IMR-90 (cell line): ENCODE results near the gene PDS5B. TPM values are rescaled to one million over a fixed set of nuclear protein-coding genes. Genes with fewer than 3 reads are reported as not detected.
A peak's percentile ranks its signal among the peaks of the same experiment; 100 is the strongest.

Experiments
- ATAC-seq: fragments of 200-7000 bp; cut with Tn5 transposase; 2 replicates; pipeline ENCODE4 v1.9.1; 2020; ENCODE audit warnings: low read depth, mild to moderate bottlenecking, moderate library complexity
- BruUV-seq: library from RNA; stranded (reverse); fragments of 400-500 nt; replicated peaks from 2 replicates; lab custom pipeline; 2021; lab: Mats Ljungman, UMichigan
- CTCF ChIA-PET: fragments of 300-600 bp; formaldehyde crosslinking; extraction: SDS; loops from one replicate; lab custom pipeline; 2021; ENCODE audit warnings: antibody characterized with exemption; lab: Yijun Ruan, JAX
- POLR2A ChIA-PET: fragments of 300-600 bp; sonication (Branson Sonifier 250); formaldehyde crosslinking; loops from one replicate; lab custom pipeline; 2022; ENCODE audit warnings: antibody characterized with exemption; ENCODE audit not compliant: unreplicated experiment; lab: Charles Lee
- DNase-seq: peaks from one replicate; pipeline ENCODE4 v3.0.0; 2013
- H2AFZ ChIP-seq: replicated peaks from 2 replicates; pipeline ENCODE3; 2013; ENCODE audit warnings: low read length, mild to moderate bottlenecking; ENCODE audit not compliant: poor library complexity
- H2AK5ac ChIP-seq: 2 replicates; pipeline ENCODE4 v1.6.1; 2013; ENCODE audit warnings: low read depth, low read length, inconsistent platforms
- H2AK9ac ChIP-seq: replicated peaks from 2 replicates; pipeline ENCODE3; 2013; ENCODE audit warnings: mild to moderate bottlenecking, low read depth, low read length, moderate library complexity; ENCODE audit not compliant: poor library complexity
- H2BK120ac ChIP-seq: 2 replicates; pipeline ENCODE4 v1.6.1; 2013; ENCODE audit warnings: low read depth, low read length, inconsistent platforms
- H2BK15ac ChIP-seq: 3 replicates; pipeline ENCODE4 v1.6.1; 2013; ENCODE audit warnings: low read depth, low read length, inconsistent platforms
- H2BK20ac ChIP-seq: 2 replicates; pipeline ENCODE4 v1.6.1; 2013; ENCODE audit warnings: low read depth, mild to moderate bottlenecking, inconsistent platforms, low read length, moderate library complexity
- H2BK5ac ChIP-seq: 2 replicates; pipeline ENCODE4 v1.6.1; 2013; ENCODE audit warnings: mild to moderate bottlenecking, low read depth, low read length, inconsistent platforms; ENCODE audit not compliant: poor library complexity, severe bottlenecking
- H3K14ac ChIP-seq: replicated peaks from 2 replicates; pipeline ENCODE4 v1.6.1; 2013; ENCODE audit warnings: low read depth, low read length, inconsistent platforms
- H3K18ac ChIP-seq: 2 replicates; pipeline ENCODE4 v1.6.1; 2013; ENCODE audit warnings: low read depth, low read length, control low read depth
- H3K23ac ChIP-seq: 2 replicates; pipeline ENCODE4 v1.6.1; 2013; ENCODE audit warnings: low read depth, low read length, inconsistent platforms
- H3K27ac ChIP-seq: 2 replicates; pipeline ENCODE4 v1.5.1; 2013; ENCODE audit warnings: mild to moderate bottlenecking, control low read depth, low read length; ENCODE audit not compliant: insufficient read depth
- H3K27me3 ChIP-seq: 2 replicates; pipeline ENCODE4 v1.6.1; 2013; ENCODE audit warnings: low read length; ENCODE audit not compliant: control insufficient read depth, insufficient read depth
- H3K36me3 ChIP-seq: 2 replicates; pipeline ENCODE4 v1.6.1; 2013; ENCODE audit warnings: low read length, mixed read lengths; ENCODE audit not compliant: control insufficient read depth, insufficient read depth
- H3K4ac ChIP-seq: 2 replicates; pipeline ENCODE4 v1.6.1; 2013; ENCODE audit warnings: low read depth, low read length, inconsistent platforms
- H3K4me1 ChIP-seq: 2 replicates; pipeline ENCODE4 v1.6.1; 2013; ENCODE audit warnings: low read length, mixed read lengths; ENCODE audit not compliant: control insufficient read depth, insufficient read depth
- H3K4me2 ChIP-seq: 2 replicates; pipeline ENCODE4 v1.6.1; 2013; ENCODE audit warnings: low read depth, mild to moderate bottlenecking, control low read depth, low read length, moderate library complexity
- H3K4me3 ChIP-seq: 2 replicates; pipeline ENCODE4 v1.5.1; 2013; ENCODE audit warnings: low read depth, mild to moderate bottlenecking, control low read depth, low read length, moderate library complexity; ENCODE audit not compliant: insufficient read depth
- H3K56ac ChIP-seq: 2 replicates; pipeline ENCODE4 v1.6.1; 2013; ENCODE audit warnings: low read length, inconsistent platforms; ENCODE audit not compliant: insufficient read depth; ENCODE audit errors: extremely low read depth
- H3K79me1 ChIP-seq, 2 experiments: 2 replicates each; pipeline ENCODE4 v1.6.1; 2013; ENCODE audit warnings: low read length in 2 of 2, inconsistent platforms in 1 of 2, low read depth in 1 of 2
- H3K9ac ChIP-seq: 2 replicates; pipeline ENCODE4 v1.6.1; 2013; ENCODE audit warnings: low read depth, low read length, control low read depth
- H3K9me1 ChIP-seq: 2 replicates; pipeline ENCODE4 v1.6.1; 2013; ENCODE audit warnings: low read length, inconsistent platforms; ENCODE audit not compliant: insufficient read depth
- H3K9me3 ChIP-seq: 2 replicates; pipeline ENCODE4 v1.6.1; 2013; ENCODE audit warnings: low read length; ENCODE audit not compliant: control insufficient read depth, insufficient read depth
- H4K20me1 ChIP-seq: 2 replicates; pipeline ENCODE4 v1.6.1; 2013; ENCODE audit warnings: low read length, inconsistent platforms; ENCODE audit not compliant: insufficient read depth
- H4K5ac ChIP-seq: 2 replicates; pipeline ENCODE4 v1.6.1; 2013; ENCODE audit warnings: mild to moderate bottlenecking, low read depth, low read length, control low read depth
- H4K8ac ChIP-seq, 2 experiments: 2 replicates each; pipeline ENCODE4 v1.6.1; 2013; ENCODE audit warnings: low read depth in 2 of 2, low read length in 2 of 2, control low read depth in 1 of 2, inconsistent platforms in 1 of 2
- H4K91ac ChIP-seq: 2 replicates; pipeline ENCODE4 v1.6.1; 2013; ENCODE audit warnings: low read depth, low read length, inconsistent platforms; ENCODE audit not compliant: insufficient read depth
- BHLHE40 ChIP-seq: fragments of 150-350 bp; IDR thresholded peaks from 2 replicates; pipeline ENCODE4 v1.6.1; 2016; ENCODE audit warnings: mild to moderate bottlenecking, low read depth, low read length
- CEBPB ChIP-seq: IDR thresholded peaks from 2 replicates; pipeline ENCODE4 v1.6.1; 2012; ENCODE audit warnings: low read depth, low read length, improper control_type of control experiment
- CHD1 ChIP-seq: IDR thresholded peaks from 2 replicates; pipeline ENCODE4 v1.6.1; 2012; ENCODE audit warnings: low read depth, low read length, improper control_type of control experiment
- CTCF ChIP-seq: conservative IDR thresholded peaks from 2 replicates; pipeline ENCODE4 v1.5.1; 2012; ENCODE audit warnings: mild to moderate bottlenecking, low read depth, low read length, improper control_type of control experiment
- FOS ChIP-seq: fragments of 150-350 bp; IDR thresholded peaks from 2 replicates; pipeline ENCODE4 v1.6.1; 2016; ENCODE audit warnings: low read depth, low read length
- MAFK ChIP-seq: IDR thresholded peaks from 2 replicates; pipeline ENCODE4 v1.6.1; 2012; ENCODE audit warnings: low read depth, low read length, improper control_type of control experiment
- MAZ ChIP-seq: IDR thresholded peaks from 2 replicates; pipeline ENCODE4 v1.6.1; 2012; ENCODE audit warnings: low read depth, mild to moderate bottlenecking, low read length, improper control_type of control experiment, moderate library complexity, borderline replicate concordance
- MXI1 ChIP-seq: IDR thresholded peaks from 2 replicates; pipeline ENCODE4 v1.6.1; 2012; ENCODE audit warnings: low read depth, mild to moderate bottlenecking, low read length, moderate library complexity, borderline replicate concordance
- NFE2L2 ChIP-seq: fragments of 150-350 bp; IDR thresholded peaks from 2 replicates; pipeline ENCODE4 v1.6.1; 2016; ENCODE audit warnings: low read depth, mild to moderate bottlenecking, low read length
- POLR2A ChIP-seq: IDR thresholded peaks from 2 replicates; pipeline ENCODE4 v1.6.1; 2012; ENCODE audit warnings: mild to moderate bottlenecking, low read depth, low read length
- RAD21 ChIP-seq: IDR thresholded peaks from 2 replicates; pipeline ENCODE4 v1.6.1; 2012; ENCODE audit warnings: low read length, improper control_type of control experiment
- RCOR1 ChIP-seq: IDR thresholded peaks from 2 replicates; pipeline ENCODE4 v1.6.1; 2012; ENCODE audit warnings: mild to moderate bottlenecking, low read length, improper control_type of control experiment; ENCODE audit not compliant: insufficient replicate concordance
- RFX5 ChIP-seq: IDR thresholded peaks from 2 replicates; pipeline ENCODE4 v1.8.0; 2012; ENCODE audit warnings: low read depth, mild to moderate bottlenecking, low read length, moderate library complexity
- SMC3 ChIP-seq: fragments of 150-350 bp; IDR thresholded peaks from 2 replicates; pipeline ENCODE4 v1.6.1; 2016; ENCODE audit warnings: low read depth, mild to moderate bottlenecking, antibody characterized with exemption, low read length, moderate library complexity
- WGBS, 2 experiments: methylation state at CpG; one replicate each; pipeline versions ENCODE4 v1.1.5 to v1.1.7; 2013; ENCODE audit warnings: missing lambda C conversion rate in 2 of 2; ENCODE audit not compliant: insufficient read length in 1 of 2; ENCODE audit errors: extremely low coverage in 2 of 2; 5-methylcytosine and 5-hydroxymethylcytosine counted together
- dilution Hi-C: fragments of 300-500 bp; cut with HindIII; formaldehyde crosslinking; loops from one replicate; pipeline ENCODE4 v1.14.3; 2018; ENCODE audit warnings: low sequenced_read_pairs; ENCODE audit not compliant: unreplicated experiment
- in situ Hi-C: fragments of 300-500 bp; cut with MboI; formaldehyde crosslinking; loops from 3 replicates; pipeline ENCODE4 v1.14.3; 2019; ENCODE audit warnings: low sequenced_read_pairs, inconsistent platforms, mixed read lengths
- intact Hi-C: fragments of 100-400 bp; cut with micrococcal nuclease; formaldehyde crosslinking; loops from 2 replicates; pipeline ENCODE4 v1.10.0; 2022
- polyA plus RNA-seq, 3 experiments: library from polyadenylated mRNA; depleted of rRNA; stranded (reverse); fragments of >200 nt; gene quantifications; 2 replicates each; pipeline ENCODE4 v1.2.3, GENCODE V29; 2012; ENCODE audit warnings: low replicate concordance in 1 of 3
- total RNA-seq: library from RNA; depleted of rRNA; stranded (reverse); fragments of >200 nt; gene quantifications from 2 replicates; pipeline ENCODE4 v1.2.3, GENCODE V29; 2012
- TF ChIP-seq, protein P1 (sequence below): fragments of 150-350 bp; IDR thresholded peaks from 2 replicates; pipeline ENCODE4 v1.6.1; 2016; ENCODE audit warnings: low read depth, mild to moderate bottlenecking, low read length, moderate library complexity, borderline replicate concordance
- TF ChIP-seq, protein P2 (sequence below): fragments of 150-350 bp; IDR thresholded peaks from 2 replicates; pipeline ENCODE4 v1.6.1; 2017; ENCODE audit warnings: mild to moderate bottlenecking, antibody characterized with exemption, low read length, low read depth

PDS5B gene
- total and polyA plus RNA-seq, 2 of the 4 experiments (the other 2 are of a cell fraction): 6.2 to 20.1 TPM

DNA sequence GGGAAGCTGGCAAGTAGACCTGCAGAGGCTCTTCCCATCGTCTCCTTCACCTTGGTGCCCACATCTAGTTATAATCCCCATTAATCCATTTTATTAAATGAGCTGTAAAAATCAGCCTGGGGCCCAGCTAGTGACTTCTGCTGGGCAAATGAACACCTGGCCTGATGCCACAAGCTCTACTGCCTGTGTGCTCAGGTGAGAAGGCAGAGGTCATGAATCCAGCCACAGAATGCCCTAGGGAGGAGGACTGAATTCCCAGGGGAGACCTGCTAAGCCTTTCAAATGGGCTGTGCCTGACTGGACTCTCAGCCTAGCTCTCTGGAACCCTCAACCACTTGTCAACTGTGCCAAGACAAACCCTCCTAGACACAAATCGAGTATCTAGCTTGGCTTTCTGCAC is 74.0 kb downstream of the PDS5B start:
- Histone ChIP-seq H3K4me3 (no peak overlapping the region), H3K4me1 (peaks cover 2% of the 10 kb centered on the region; the same call in 1 of the 2 replicates), H3K9ac (no peak overlapping the region), H2BK5ac (no peak overlapping the region), H4K91ac (no peak overlapping the region), H3K4ac (peak overlapping the region; percentile 49; the same call in 1 of the 2 replicates), H3K18ac (no peak overlapping the region), H3K9me3 (no peaks in the 10 kb centered on the region; the same call in 1 of the 2 replicates), H3K14ac (no peak overlapping the region), H4K8ac (no peak overlapping the region), H2BK120ac (no peak overlapping the region), H2AK9ac (no peak overlapping the region), H3K79me1 (peaks cover 14 to 27% of the 10 kb centered on the region in 2 experiments), H3K23ac (no peak overlapping the region), H3K27me3 (no peaks in the 10 kb centered on the region), H3K9me1 (peaks cover 3% of the 10 kb centered on the region; the same call in 1 of the 2 replicates), H3K4me2 (no peak overlapping the region), H2AK5ac (no peak overlapping the region), H4K5ac (no peak overlapping the region), H2AFZ (no peak overlapping the region), H2BK20ac (no peak overlapping the region; the same call in 1 of the 2 replicates), H2BK15ac (0 out of 3 replicates have a peak overlapping the region, but pooled peaks have one; percentile 18), H3K56ac (no peak overlapping the region), H3K27ac (no peak overlapping the region), H4K20me1 (peaks cover 9% of the 10 kb centered on the region; the same call in 1 of the 2 replicates), H3K36me3 (peaks cover 5% of the 10 kb centered on the region)
- dilution Hi-C loops (no loop called here), in situ Hi-C loops (no loop called here), intact Hi-C loops (loop anchor here (1.0 kb wide), 1 partner anchor 36 kb away; no protein-coding TSS in a partner anchor)
- BruUV-seq: no TSS peak
- TF ChIP-seq RFX5 (no peak), CEBPB (no peak), BHLHE40 (no peak), SMC3 (no peak), RCOR1 (no peak), CHD1 (no peak), CTCF (no peak), MAZ (no peak), MAFK (no peak), MXI1 (no peak), RAD21 (no peak), POLR2A (no peak), FOS (no peak), NFE2L2 (no peak)
- TF ChIP-seq, protein P1, sequence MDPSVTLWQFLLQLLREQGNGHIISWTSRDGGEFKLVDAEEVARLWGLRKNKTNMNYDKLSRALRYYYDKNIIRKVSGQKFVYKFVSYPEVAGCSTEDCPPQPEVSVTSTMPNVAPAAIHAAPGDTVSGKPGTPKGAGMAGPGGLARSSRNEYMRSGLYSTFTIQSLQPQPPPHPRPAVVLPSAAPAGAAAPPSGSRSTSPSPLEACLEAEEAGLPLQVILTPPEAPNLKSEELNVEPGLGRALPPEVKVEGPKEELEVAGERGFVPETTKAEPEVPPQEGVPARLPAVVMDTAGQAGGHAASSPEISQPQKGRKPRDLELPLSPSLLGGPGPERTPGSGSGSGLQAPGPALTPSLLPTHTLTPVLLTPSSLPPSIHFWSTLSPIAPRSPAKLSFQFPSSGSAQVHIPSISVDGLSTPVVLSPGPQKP: no peak
- TF ChIP-seq, protein P2, sequence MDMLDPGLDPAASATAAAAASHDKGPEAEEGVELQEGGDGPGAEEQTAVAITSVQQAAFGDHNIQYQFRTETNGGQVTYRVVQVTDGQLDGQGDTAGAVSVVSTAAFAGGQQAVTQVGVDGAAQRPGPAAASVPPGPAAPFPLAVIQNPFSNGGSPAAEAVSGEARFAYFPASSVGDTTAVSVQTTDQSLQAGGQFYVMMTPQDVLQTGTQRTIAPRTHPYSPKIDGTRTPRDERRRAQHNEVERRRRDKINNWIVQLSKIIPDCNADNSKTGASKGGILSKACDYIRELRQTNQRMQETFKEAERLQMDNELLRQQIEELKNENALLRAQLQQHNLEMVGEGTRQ: no peak
- POLR2A ChIA-PET: interaction anchor here (0.6 kb wide), 1 partner anchor 983 kb away, joined by 4 read pairs; no protein-coding TSS in a partner anchor
- WGBS, 2 experiments: no CpG with 5 or more reads among the region's 2 CpGs
- CTCF ChIA-PET: interaction anchor here (1.1 to 2.0 kb wide), 2 partner anchors 8 to 10 kb away, joined by 9 to 10 read pairs; no protein-coding TSS in a partner anchor
- no peak for ATAC-seq
- DNase-seq: no peak
